Suprapubic skin (tissue), 4 donors: ENCODE measurements around the gene IL1RAPL2. TPM values are rescaled to one million over a fixed set of nuclear protein-coding genes. Genes with fewer than 3 reads are reported as not detected.
"Not testable (repeated sequence)": the region's sequence is repeated elsewhere in the genome, so short reads cannot be mapped to it uniquely, and the experiment has no call there.

Experiments used
- DNase-seq, 2 donors: peaks; one replicate each; pipeline ENCODE4 v3.0.0-alpha.2; 2019; ENCODE audit warnings: low spot score in 2 of 2
- H3K27ac ChIP-seq: fragments of 200-600 bp; sonication (generic); one replicate; pipeline ENCODE4 v1.5.1; 2019
- H3K27me3 ChIP-seq: fragments of 200-600 bp; sonication (generic); one replicate; pipeline ENCODE4 v1.5.1; 2019
- H3K36me3 ChIP-seq: fragments of 200-600 bp; sonication (generic); one replicate; pipeline ENCODE4 v1.5.1; 2019
- H3K4me1 ChIP-seq: fragments of 200-600 bp; sonication (generic); one replicate; pipeline ENCODE4 v1.5.1; 2019
- H3K4me3 ChIP-seq: fragments of 200-600 bp; sonication (generic); one replicate; pipeline ENCODE4 v1.5.1; 2019; ENCODE audit warnings: mild to moderate bottlenecking
- H3K9me3 ChIP-seq: fragments of 200-600 bp; sonication (generic); one replicate; pipeline ENCODE4 v1.5.1; 2019
- CTCF ChIP-seq, 2 donors: fragments of 200-600 bp in 1 of 2; fragments of 450-650 bp in 1 of 2; sonication (generic) in 1 of 2; IDR thresholded peaks; one replicate each; pipeline ENCODE4 v1.5.1; 2016 to 2019; ENCODE audit warnings: antibody characterized with exemption in 2 of 2, mild to moderate bottlenecking in 1 of 2, moderate library complexity in 1 of 2
- EP300 ChIP-seq: sonication (generic); formaldehyde crosslinking; IDR thresholded peaks from one replicate; pipeline ENCODE4 v1.6.1; 2017; ENCODE audit warnings: antibody characterized with exemption
- POLR2A ChIP-seq, 2 donors: fragments of 450-650 bp; IDR thresholded peaks; one replicate each; pipeline ENCODE4 v1.6.1; 2017; ENCODE audit warnings: antibody characterized with exemption in 2 of 2, mild to moderate bottlenecking in 2 of 2, moderate library complexity in 2 of 2
- POLR2AphosphoS5 ChIP-seq, 3 donors: sonication (generic); formaldehyde crosslinking; IDR thresholded peaks; one replicate each; pipeline ENCODE4 v1.6.1; 2017; ENCODE audit warnings: antibody characterized with exemption in 3 of 3
- WGBS: methylation state at CpG from one replicate; pipeline ENCODE4 v1.1.5; 2018; 5-methylcytosine and 5-hydroxymethylcytosine counted together
- total RNA-seq, 4 donors: library from RNA; depleted of rRNA; stranded (reverse); fragments of >200 nt; gene quantifications; one replicate each; pipeline ENCODE4 v1.1.0, GENCODE V29; 2016

The IL1RAPL2 gene
- total RNA-seq, 4 donors from 2014 or later = 0.21 to 0.42 (median 0.25) TPM; not detected in 1

- no peak for DNase-seq
- H3K9me3 ChIP-seq = no peaks in the 10 kb centered on the region
- no peak overlapping the region for H3K27ac ChIP-seq
- H3K36me3 ChIP-seq = no peaks in the 10 kb centered on the region
- no peak overlapping the region for H3K4me3 ChIP-seq
- H3K4me1 ChIP-seq = no peaks in the 10 kb centered on the region
- no peak for TF ChIP-seq POLR2A (IDR thresholded peaks at IDR 0.05)
- no peak for TF ChIP-seq EP300
- no peak for TF ChIP-seq POLR2AphosphoS5 (IDR thresholded peaks at IDR 0.05)
- TF ChIP-seq CTCF (IDR thresholded peaks at IDR 0.05) = no peak
- no peaks in the 10 kb centered on the region for H3K27me3 ChIP-seq
- WGBS = 68% methylated on average over 4 of the region's 4 CpGs
Observed at GRCh38 chrX:104670051-104670450, 104.1 kb downstream of the IL1RAPL2 start.

GRCh38 chrX:104677517-104677916, 111.5 kb downstream of the IL1RAPL2 start:
- not testable (repeated sequence) for H3K4me3 ChIP-seq, H3K9me3 ChIP-seq, H3K36me3 ChIP-seq, H3K27me3 ChIP-seq, H3K27ac ChIP-seq, H3K4me1 ChIP-seq, DNase-seq
- WGBS = 75% methylated on average over 18 of the region's 18 CpGs

- H3K36me3 ChIP-seq = no peaks in the 10 kb centered on the region
- H3K27ac ChIP-seq = no peak overlapping the region
Observed at GRCh38 chrX:104679175-104679574, 113.2 kb downstream of the IL1RAPL2 start.

GRCh38 chrX:104681214-104681613, 115.2 kb downstream of the IL1RAPL2 start:
- no peak overlapping the region for H3K27ac ChIP-seq
- no peak overlapping the region for H3K4me3 ChIP-seq
- H3K9me3 ChIP-seq = no peaks in the 10 kb centered on the region
- no peaks in the 10 kb centered on the region for H3K36me3 ChIP-seq
- H3K27me3 ChIP-seq = no peaks in the 10 kb centered on the region
- 30% methylated on average over 3 of the region's 3 CpGs for WGBS
- TF ChIP-seq POLR2AphosphoS5 (IDR thresholded peaks at IDR 0.05) (no peak), EP300 (no peak), CTCF (IDR thresholded peaks at IDR 0.05) (no peak), POLR2A (IDR thresholded peaks at IDR 0.05) (no peak)
- H3K4me1 ChIP-seq = no peaks in the 10 kb centered on the region
- no peak for DNase-seq

More at GRCh38 chrX:104679175-104679574, 113.2 kb downstream of the IL1RAPL2 start:
- no peak for TF ChIP-seq CTCF (IDR thresholded peaks at IDR 0.05)
- no peak for TF ChIP-seq EP300
- no peak for TF ChIP-seq POLR2AphosphoS5 (IDR thresholded peaks at IDR 0.05)
- no peak for TF ChIP-seq POLR2A (IDR thresholded peaks at IDR 0.05)
- no peak for DNase-seq
- WGBS = 81% methylated on average over 2 of the region's 2 CpGs
- H3K4me1 ChIP-seq = no peaks in the 10 kb centered on the region
- H3K9me3 ChIP-seq = no peaks in the 10 kb centered on the region
- no peaks in the 10 kb centered on the region for H3K27me3 ChIP-seq
- no peak overlapping the region for H3K4me3 ChIP-seq

GRCh38 chrX:104684077-104684476, 118.1 kb downstream of the IL1RAPL2 start:
- no peak for DNase-seq

More at GRCh38 chrX:104684077-104684476, 118.1 kb downstream of the IL1RAPL2 start:
- Histone ChIP-seq H3K9me3 (no peaks in the 10 kb centered on the region), H3K4me1 (no peaks in the 10 kb centered on the region), H3K4me3 (no peak overlapping the region), H3K27me3 (no peaks in the 10 kb centered on the region), H3K27ac (no peak overlapping the region), H3K36me3 (no peaks in the 10 kb centered on the region)
- WGBS = 77% methylated on average over 2 of the region's 2 CpGs
- no peak for TF ChIP-seq POLR2A (IDR thresholded peaks at IDR 0.05)
- no peak for TF ChIP-seq EP300
- TF ChIP-seq CTCF (IDR thresholded peaks at IDR 0.05) = no peak
- no peak for TF ChIP-seq POLR2AphosphoS5 (IDR thresholded peaks at IDR 0.05)
